ENCODE measurements around the gene AFF4. TPM values are rescaled to one million over a fixed set of nuclear protein-coding genes. Genes with fewer than 3 reads are reported as not detected.

The AFF4 gene
- total RNA-seq, 1 experiment from 2014 or later, result 38.6 TPM

- no peak overlapping the region for H3K4me2 ChIP-seq (ENCODE audit: low read length)
- H3K27ac ChIP-seq (ENCODE audit: low read depth, low read length), result no peak overlapping the region
- H3K9ac ChIP-seq (ENCODE audit: low read length), result no peak overlapping the region
- H3K9me3 ChIP-seq (ENCODE audit: control insufficient read depth in 1 of 2, insufficient read depth in 1 of 2, low read depth in 1 of 2, low read length in 2 of 2), result no peaks in the 10 kb centered on the region
- no peaks in the 10 kb centered on the region for H3K4me1 ChIP-seq (ENCODE audit: control insufficient read depth in 1 of 2, insufficient read depth in 2 of 2, low read length in 2 of 2)
- no peak overlapping the region for H3K4me3 ChIP-seq (replicated peaks in 1 of 2; ENCODE audit: low read depth in 1 of 2, low read length in 2 of 2)
- intact Hi-C loops (cut with micrococcal nuclease), result no loop called here
- ATAC-seq (no peak), DNase-seq (ENCODE audit: low read depth, low spot score) (no peak)
- TF ChIP-seq SRF (IDR thresholded peaks at IDR 0.05; ENCODE audit: low read depth) (no peak), RAD21 (IDR thresholded peaks at IDR 0.05; ENCODE audit: low read depth) (no peak), POLR2A (IDR thresholded peaks at IDR 0.05; ENCODE audit: borderline replicate concordance, extremely low read depth, insufficient read depth, insufficient read length) (no peak), CTCF (IDR thresholded peaks at IDR 0.05 in 2 of 3, conservative IDR thresholded peaks at IDR 0.05 in 1 of 3; ENCODE audit: borderline replicate concordance in 1 of 3, insufficient read depth in 1 of 3, low read depth in 2 of 3, low read length in 2 of 3) (no peak), TCF7L2 (IDR thresholded peaks at IDR 0.05; ENCODE audit: borderline replicate concordance, extremely low read depth, insufficient read depth, insufficient read length) (no peak), YY1 (IDR thresholded peaks at IDR 0.05; ENCODE audit: extremely low read depth, insufficient replicate concordance, low read depth, low read length) (no peak), FOSL1 (IDR thresholded peaks at IDR 0.05; ENCODE audit: low read depth) (no peak), ATF3 (IDR thresholded peaks at IDR 0.05) (no peak), ZFX (IDR thresholded peaks at IDR 0.05) (no peak), EZH2phosphoT487 (IDR thresholded peaks at IDR 0.05; ENCODE audit: borderline replicate concordance) (no peak), EZH2 (IDR thresholded peaks at IDR 0.05) (no peak), ZNF274 (IDR thresholded peaks at IDR 0.05; ENCODE audit: low read depth, low read length) (no peak), SIN3A (IDR thresholded peaks at IDR 0.05; ENCODE audit: low read depth) (no peak), CBX3 (IDR thresholded peaks at IDR 0.05; ENCODE audit: low read depth) (no peak), ZBTB33 (IDR thresholded peaks at IDR 0.05; ENCODE audit: extremely low read depth, insufficient replicate concordance, low read length) (no peak), POLR2AphosphoS5 (IDR thresholded peaks at IDR 0.05; ENCODE audit: low read depth, low read length) (no peak)
- no peak overlapping the region for H2AFZ ChIP-seq (ENCODE audit: low read depth, low read length, poor library complexity, severe bottlenecking)
- H3K9me2 ChIP-seq (ENCODE audit: insufficient read depth), result no peaks in the 10 kb centered on the region
- H3K79me2 ChIP-seq (ENCODE audit: insufficient read depth, low read length), result no peaks in the 10 kb centered on the region
- ChIA-PET RAD21 (ENCODE audit: low non-redundant PET in 1 of 2, low total read pairs in 2 of 2, uncharacterized antibody in 2 of 2, unreplicated experiment in 2 of 2) (no interaction called here), CTCF (no interaction called here), POLR2A (no interaction called here)
- peaks cover 12 to 31% of the 10 kb centered on the region in 2 experiments; a peak in 3 of 4 replicates for H3K36me3 ChIP-seq (ENCODE audit: control insufficient read depth in 1 of 2, insufficient read depth in 2 of 2, low read length in 2 of 2)
- H3K27me3 ChIP-seq (ENCODE audit: insufficient read depth, low read length), result no peaks in the 10 kb centered on the region
- H4K20me1 ChIP-seq (ENCODE audit: insufficient read depth), result no peaks in the 10 kb centered on the region
- no TSS peak for BruUV-seq (replicated peaks)
Measured at GRCh38 chr5:132877466-132877865, 86.0 kb downstream of the AFF4 start.
